HG03196 (cell line): ENCODE data around the gene SLC35F1.

Experiments
- ATAC-seq: cut with Tn5 transposase; IDR thresholded peaks from one replicate; pipeline ENCODE4 v1.9.1; 2021; ENCODE audit not compliant: unreplicated experiment

Gene SLC35F1

DNA sequence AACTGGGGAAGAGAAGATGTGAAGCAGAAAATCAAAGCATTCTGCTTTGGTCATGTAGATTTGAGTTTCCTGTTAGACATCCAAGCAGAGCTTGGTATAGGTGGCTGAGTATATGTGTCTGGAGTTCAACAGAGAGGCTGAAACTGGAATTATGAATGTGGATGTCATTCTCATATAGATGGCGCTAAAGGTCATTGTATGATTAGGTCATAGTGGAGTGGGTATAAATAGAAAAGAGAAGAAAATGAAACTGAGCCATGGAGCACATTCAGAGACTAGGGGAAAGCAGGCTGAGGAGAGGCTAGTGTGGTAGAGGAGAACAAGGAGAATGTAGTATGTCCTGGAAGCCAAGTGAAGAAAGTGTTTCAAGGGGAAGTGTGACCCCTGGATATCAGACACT lies 345.4 kb downstream of the SLC35F1 start:
- peak; percentile 61 for ATAC-seq

GRCh38 chr6:118253741-118254140 lies 346.7 kb downstream of the SLC35F1 start:
- no peak for ATAC-seq

GRCh38 chr6:118260833-118261232 lies 353.8 kb downstream of the SLC35F1 start:
- ATAC-seq = no peak

- ATAC-seq = no peak
Measured at GRCh38 chr6:118263921-118264486, 356.9 kb downstream of the SLC35F1 start.

DNA sequence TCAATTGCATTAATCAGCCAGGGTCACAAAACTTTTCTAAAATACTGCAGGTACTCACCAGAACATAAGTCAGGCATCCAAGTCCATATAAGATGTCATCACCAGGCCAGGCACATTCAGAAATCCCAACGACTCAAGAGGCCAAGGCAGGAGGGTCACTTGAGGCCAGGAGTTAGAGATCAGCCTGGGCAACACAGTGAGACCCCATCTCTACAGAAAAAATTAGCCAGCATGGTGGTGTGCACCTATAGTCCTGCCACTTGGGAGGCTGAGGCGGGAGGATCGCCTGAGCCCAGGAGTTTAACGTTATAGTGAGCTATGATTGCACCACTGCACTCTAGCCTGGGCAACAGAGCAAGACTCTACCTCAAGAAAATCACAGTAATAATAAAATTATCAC lies 362.6 kb downstream of the SLC35F1 start:
- no peak for ATAC-seq

GRCh38 chr6:118277631-118278030 lies 370.6 kb downstream of the SLC35F1 start:
- no peak for ATAC-seq

- ATAC-seq = peak; percentile 95
Measured at GRCh38 chr6:118280210-118280609, 373.1 kb downstream of the SLC35F1 start.

GRCh38 chr6:118281291-118281690 lies 374.2 kb downstream of the SLC35F1 start:
- ATAC-seq = no peak

DNA sequence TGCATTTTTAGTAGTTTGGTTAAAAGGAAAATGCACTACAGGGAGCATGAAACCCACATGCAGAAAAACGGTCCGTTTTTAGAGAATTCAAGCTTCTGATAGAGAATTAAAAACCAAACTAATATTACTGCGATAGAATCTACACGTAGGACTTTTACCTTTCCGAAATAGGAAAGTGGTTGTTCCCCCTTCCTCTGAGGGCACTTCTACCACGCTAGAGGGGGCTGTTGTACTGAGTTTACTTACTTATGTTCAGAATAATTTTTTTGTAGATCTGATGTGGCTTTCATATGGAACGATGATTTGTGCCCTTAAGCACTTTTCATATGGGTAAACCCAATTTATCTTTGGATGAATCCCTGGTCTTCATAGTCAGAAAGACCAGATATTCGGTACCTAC lies 376.7 kb downstream of the SLC35F1 start:
- no peak for ATAC-seq

DNA sequence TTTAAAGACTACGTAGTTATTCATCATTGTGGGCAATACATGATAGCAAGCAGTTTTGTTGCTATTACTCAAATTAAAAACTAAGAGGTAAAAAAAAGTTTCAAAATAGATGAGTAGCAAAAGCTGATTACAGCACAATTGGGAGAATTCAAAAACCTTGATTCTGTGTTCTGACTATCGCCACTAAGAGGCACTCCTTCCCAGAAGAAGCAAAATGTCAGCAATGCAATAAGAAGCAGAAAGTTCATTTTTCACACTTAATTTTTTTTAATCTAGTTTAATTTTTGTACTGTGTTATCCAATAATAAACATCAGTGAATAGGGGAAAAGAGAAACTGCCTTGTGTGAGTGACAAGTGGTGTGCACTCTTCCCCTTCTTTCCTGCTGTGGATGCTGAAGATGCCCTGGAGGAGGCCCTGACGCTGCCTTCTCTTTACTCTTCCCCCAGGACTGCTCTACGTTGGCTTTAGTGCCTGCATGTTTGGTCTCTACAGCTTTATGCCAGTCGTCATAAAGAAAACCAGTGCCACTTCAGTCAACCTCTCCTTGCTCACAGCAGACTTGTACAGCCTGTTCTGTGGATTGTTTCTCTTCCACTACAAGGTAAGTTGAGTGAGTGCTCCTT lies 377.8 kb downstream of the SLC35F1 start:
- ATAC-seq = no peak

DNA sequence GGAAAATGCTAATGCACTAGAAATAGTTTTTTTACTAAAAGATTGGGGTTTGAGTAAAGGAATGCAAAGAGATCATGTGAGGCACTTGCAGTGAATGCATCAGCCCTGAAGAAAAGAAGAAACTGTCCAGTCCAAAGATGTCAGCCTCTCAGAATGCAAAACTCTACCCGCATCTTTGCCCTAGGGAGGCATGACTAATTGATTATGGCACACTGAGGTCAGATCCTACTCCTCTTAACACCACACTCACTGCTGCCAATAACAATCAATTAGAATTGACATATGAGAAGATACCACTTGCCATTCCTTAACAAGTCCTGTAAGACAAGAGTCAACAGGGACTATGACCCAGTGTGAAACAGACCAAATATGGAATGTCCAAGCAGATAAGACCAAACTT lies 378.7 kb downstream of the SLC35F1 start:
- no peak for ATAC-seq

DNA sequence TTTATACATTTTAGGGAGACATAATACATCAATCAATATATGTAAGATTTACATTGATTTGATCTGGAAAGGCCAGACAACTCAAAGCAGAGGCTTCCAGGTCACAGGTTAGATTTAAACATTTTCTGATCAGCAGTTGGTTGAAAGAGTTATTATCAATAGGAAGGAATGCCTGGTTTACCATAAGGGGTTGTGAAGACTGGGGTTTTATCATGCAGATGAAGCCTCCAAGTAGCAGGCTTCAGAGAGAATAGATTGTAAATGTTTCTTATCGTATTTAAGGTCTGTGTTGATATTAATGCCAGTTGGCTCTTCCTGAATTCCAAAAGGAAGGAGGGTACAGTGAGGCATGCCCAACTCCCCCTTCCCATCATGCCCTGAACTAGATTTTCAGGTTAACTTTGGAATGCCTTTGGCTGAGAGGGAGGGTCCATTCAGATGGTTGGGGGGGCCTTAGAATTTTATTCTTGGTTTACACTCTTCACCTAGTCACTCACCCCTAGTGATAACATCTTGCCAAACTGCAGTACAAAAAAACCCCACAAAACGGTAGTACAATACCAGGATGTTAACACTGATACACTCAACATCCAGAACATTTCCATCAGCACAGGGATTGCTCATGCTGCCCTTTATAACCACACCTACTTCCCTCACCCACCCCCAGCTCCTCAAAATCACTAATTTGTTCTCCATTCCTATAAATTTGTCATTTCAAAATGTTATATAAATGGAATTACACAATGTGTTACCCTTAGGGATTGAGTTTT lies 381.5 kb downstream of the SLC35F1 start:
- no peak for ATAC-seq

GRCh38 chr6:118292558-118292957 lies 385.5 kb downstream of the SLC35F1 start:
- ATAC-seq = no peak

DNA sequence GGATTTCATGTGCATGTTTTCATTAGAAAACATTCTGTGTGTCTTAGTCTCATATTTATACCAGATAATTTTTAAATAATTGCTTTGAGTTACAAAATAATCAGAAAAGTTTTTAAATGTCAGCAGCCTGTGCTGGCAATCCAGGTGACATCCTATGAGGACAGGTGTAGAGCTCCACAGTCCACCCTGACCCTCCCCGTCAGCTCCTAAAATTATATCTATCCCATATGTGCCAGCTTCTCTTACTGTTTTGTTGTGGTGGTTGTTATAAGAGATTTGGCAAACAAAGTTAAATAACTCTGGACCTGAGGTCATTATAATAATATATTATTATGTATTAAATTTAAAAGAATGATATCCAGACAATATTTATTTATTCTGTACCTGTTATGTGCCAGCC lies 387.8 kb downstream of the SLC35F1 start:
- ATAC-seq = no peak

DNA sequence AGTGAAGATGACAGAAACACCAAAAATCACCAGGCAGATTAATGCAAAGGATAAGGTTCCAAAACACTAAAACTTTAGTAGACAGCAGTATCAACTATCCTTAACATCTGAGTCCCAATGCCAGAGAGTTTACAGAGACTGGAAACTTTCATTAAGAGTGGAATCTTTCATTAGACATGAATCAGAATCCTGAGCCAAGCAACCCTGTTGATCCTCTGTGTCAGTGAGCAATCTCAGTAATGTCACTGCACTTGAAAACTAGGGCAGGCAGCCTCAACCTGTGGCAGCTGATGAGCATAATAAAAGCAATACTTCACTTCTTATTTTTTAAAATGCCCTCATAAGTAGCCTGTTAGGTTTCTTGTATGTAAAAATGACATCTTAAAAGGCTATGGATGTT lies 388.3 kb downstream of the SLC35F1 start:
- no peak for ATAC-seq

GRCh38 chr6:118296129-118296901 lies 389.3 kb downstream of the SLC35F1 start:
- ATAC-seq = no peak

GRCh38 chr6:118297821-118298220 lies 390.8 kb downstream of the SLC35F1 start:
- no peak for ATAC-seq

DNA sequence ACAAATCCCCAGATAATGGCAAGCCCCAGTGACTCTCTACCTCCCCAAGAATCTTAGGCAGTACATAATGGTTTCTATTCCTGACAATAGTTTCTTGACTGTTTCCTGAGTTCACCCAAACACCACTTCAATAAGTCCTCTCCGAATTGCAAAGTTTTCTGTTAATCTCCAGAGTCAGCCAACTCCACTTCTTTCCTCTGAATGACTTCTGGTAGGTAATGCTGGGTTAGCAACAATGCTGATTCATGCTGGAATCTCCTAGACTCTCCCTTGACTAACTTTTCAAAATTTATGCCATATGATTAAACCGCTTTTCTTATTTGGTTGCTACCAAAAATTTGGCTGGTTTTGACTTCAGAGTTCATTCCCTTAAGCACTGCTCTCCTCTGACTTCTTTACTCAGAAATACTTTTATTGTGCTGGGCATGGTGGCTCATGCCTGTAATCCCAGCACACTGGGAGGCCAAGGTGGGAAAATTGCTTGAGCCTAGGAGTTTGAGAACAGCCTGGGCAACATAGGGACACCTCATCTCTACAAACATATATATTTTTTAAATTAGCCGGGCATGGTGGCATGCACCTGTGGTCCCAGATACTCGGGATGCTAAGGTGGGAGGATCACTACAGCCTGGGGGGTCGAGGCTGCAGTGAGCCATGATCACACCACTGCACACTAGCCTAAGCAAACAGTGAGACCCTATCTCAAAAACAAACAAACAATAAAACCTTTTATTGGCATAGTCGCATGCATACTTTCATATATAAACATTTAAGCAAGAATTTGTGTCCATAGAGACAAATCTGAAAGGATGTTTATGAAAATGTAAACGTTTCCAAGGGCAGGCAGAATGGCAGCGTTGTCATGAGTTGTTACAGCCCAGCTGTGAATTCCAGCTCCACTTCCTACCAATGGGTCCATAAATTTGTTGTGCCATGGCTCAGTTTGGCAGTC lies 391.7 kb downstream of the SLC35F1 start:
- no peak for ATAC-seq

GRCh38 chr6:118299457-118299856 lies 392.4 kb downstream of the SLC35F1 start:
- no peak for ATAC-seq

DNA sequence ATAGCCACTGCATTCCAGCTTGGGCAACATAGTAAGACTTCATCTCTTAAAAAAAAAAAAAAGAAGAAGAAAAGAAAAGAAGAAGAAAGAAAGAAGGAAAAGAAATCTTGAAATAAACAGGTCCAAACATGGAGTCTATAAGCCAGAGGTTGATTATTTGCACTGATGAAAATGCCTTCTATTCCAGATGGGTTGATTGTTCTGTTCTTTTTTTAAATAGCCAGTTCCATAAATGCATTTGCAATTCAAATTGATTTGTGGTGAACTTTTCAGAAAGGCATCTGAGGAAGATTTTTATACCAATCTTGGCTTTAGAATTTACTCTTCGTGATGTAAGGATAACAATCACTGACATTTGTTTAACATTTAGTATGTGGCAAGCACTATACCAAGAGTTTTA lies 397.3 kb downstream of the SLC35F1 start:
- no peak for ATAC-seq

DNA sequence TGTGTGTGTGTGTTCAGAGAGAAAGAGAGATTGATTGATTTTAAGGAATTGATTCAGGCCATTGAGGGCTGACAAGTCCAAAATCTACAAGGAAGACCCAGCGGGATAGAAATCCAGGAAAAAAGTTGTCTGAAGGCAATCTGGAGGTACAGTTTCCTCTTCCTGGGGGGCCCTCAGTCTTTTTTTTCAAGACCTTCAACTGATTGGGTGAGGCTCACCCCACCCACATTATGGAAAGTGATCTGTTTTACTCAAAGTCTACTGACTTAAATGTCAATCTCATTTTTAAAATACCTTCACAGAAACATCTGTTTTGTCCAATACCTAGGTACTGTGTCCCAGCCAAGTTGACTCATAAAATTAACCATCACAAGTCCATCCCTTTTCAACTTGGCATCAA lies 398.0 kb downstream of the SLC35F1 start:
- no peak for ATAC-seq
